Gastrocnemius medialis (tissue), 4 donors: ENCODE measurements around the gene DUOXA2. TPM values are rescaled to one million over a fixed set of nuclear protein-coding genes. Genes with fewer than 3 reads are reported as not detected.

ENCODE experiments used
- ATAC-seq, 2 donors: fragments of 150-250 bp; one replicate each; pipeline ENCODE4 v1.9.1; 2016
- DNase-seq, 2 donors: peaks; one replicate each; pipeline ENCODE4 v3.0.0-alpha.2; 2019
- H3K27ac ChIP-seq, 4 donors: fragments of 200-600 bp; sonication (generic); 1 replicate in 1 of 4; 2 replicates in 3 of 4; pipeline ENCODE4 v1.5.1; 2016 to 2018; ENCODE audit warnings: mild to moderate bottlenecking in 2 of 4, moderate library complexity in 1 of 4
- H3K27me3 ChIP-seq, 3 donors: fragments of 200-600 bp; sonication (generic) in 2 of 3; 1 replicate in 1 of 3; 2 replicates in 2 of 3; pipeline versions ENCODE4 v1.5.1 to v1.6.0; 2016 to 2019; ENCODE audit warnings: mild to moderate bottlenecking in 1 of 3, moderate library complexity in 1 of 3
- H3K36me3 ChIP-seq, 2 donors: fragments of 200-600 bp; sonication (generic) in 1 of 2; one replicate each; pipeline ENCODE4 v1.5.1; 2017 to 2018
- H3K4me1 ChIP-seq, 2 donors: fragments of 200-600 bp; sonication (generic) in 1 of 2; one replicate each; pipeline ENCODE4 v1.5.1; 2016 to 2017; ENCODE audit warnings: mild to moderate bottlenecking in 2 of 2
- H3K4me3 ChIP-seq, 4 donors: fragments of 200-600 bp; sonication (generic) in 3 of 4; 1 replicate in 1 of 4; 2 replicates in 3 of 4; pipeline ENCODE4 v1.5.1; 2016 to 2019; ENCODE audit warnings: mild to moderate bottlenecking in 2 of 4
- H3K9me3 ChIP-seq, 3 donors: fragments of 200-600 bp; sonication (generic) in 2 of 3; 1 replicate in 1 of 3; 2 replicates in 2 of 3; pipeline ENCODE4 v1.5.1; 2016 to 2019
- CTCF ChIP-seq, 5 experiments: fragments of 450-650 bp in 3 of 5; fragments of 200-600 bp in 2 of 5; sonication (generic) in 2 of 5; IDR thresholded peaks in 4 of 5; conservative IDR thresholded peaks in 1 of 5; 1 replicate in 4 of 5; 2 replicates in 1 of 5; pipeline ENCODE4 v1.5.1; 2016 to 2019; ENCODE audit warnings: antibody characterized with exemption in 5 of 5, mild to moderate bottlenecking in 3 of 5, moderate library complexity in 3 of 5
- POLR2A ChIP-seq, 2 donors: fragments of 450-650 bp; IDR thresholded peaks; one replicate each; pipeline ENCODE4 v1.6.1; 2017; ENCODE audit warnings: antibody characterized with exemption in 2 of 2, mild to moderate bottlenecking in 2 of 2, moderate library complexity in 2 of 2
- in situ Hi-C, 4 donors: fragments of 200-750 bp; cut with MboI; loops; one replicate each; pipeline versions ENCODE4 v1.15.0 to v1.8.0; 2017; ENCODE audit warnings: low sequenced_read_pairs in 4 of 4
- intact Hi-C: fragments of 100-400 bp; cut with DNase I; formaldehyde crosslinking; loops from one replicate; pipeline ENCODE4 v1.15.1; 2023; ENCODE audit warnings: low total_unique reads
- total RNA-seq, 4 donors: library from RNA; depleted of rRNA; stranded (reverse); fragments of >200 nt; gene quantifications; one replicate each; pipeline versions ENCODE4 v1.1.0 to v1.2.3, GENCODE V29; 2016

Gene DUOXA2
- total RNA-seq, 4 donors from 2014 or later = not detected

- Histone ChIP-seq H3K36me3 (no peaks in the 10 kb centered on the region), H3K27me3 (peaks cover 73 to 76% (median 75%) of the 10 kb centered on the region in 3 donors), H3K4me1 (peaks cover 7 to 15% of the 10 kb centered on the region in 2 donors), H3K4me3 (no peak overlapping the region), H3K9me3 (no peaks in the 10 kb centered on the region), H3K27ac (no peak overlapping the region)
- TF ChIP-seq CTCF (IDR thresholded peaks at IDR 0.05 in 4 of 5, conservative IDR thresholded peaks at IDR 0.05 in 1 of 5) (no peak), POLR2A (IDR thresholded peaks at IDR 0.05) (no peak)
- in situ Hi-C loops (no loop called here), intact Hi-C loops (no loop called here)
- no peak for ATAC-seq
- DNase-seq = no peak
Measured at GRCh38 chr15:45114751-45115085, 592 bp downstream of the DUOXA2 start.

- no peak overlapping the region for H3K4me3 ChIP-seq
- in situ Hi-C loops = no loop called here
- DNase-seq (no peak), ATAC-seq (no peak)
- peaks cover 66 to 70% (median 69%) of the 10 kb centered on the region in 3 donors for H3K27me3 ChIP-seq
- no peaks in the 10 kb centered on the region for H3K9me3 ChIP-seq
- no peaks in the 10 kb centered on the region for H3K36me3 ChIP-seq
- no peak for TF ChIP-seq CTCF (IDR thresholded peaks at IDR 0.05 in 4 of 5, conservative IDR thresholded peaks at IDR 0.05 in 1 of 5)
- TF ChIP-seq POLR2A (IDR thresholded peaks at IDR 0.05) = no peak
- intact Hi-C loops = no loop called here
- peaks cover 7 to 15% of the 10 kb centered on the region in 2 donors for H3K4me1 ChIP-seq
- H3K27ac ChIP-seq = no peak overlapping the region
Measured at GRCh38 chr15:45115312-45115820, 1.2 kb downstream of the DUOXA2 start.

- H3K4me1 ChIP-seq = peaks cover 7 to 15% of the 10 kb centered on the region in 2 donors
- intact Hi-C loops (no loop called here), in situ Hi-C loops (no loop called here)
- no peak overlapping the region for H3K27ac ChIP-seq
- no peak for TF ChIP-seq POLR2A (IDR thresholded peaks at IDR 0.05)
- TF ChIP-seq CTCF (IDR thresholded peaks at IDR 0.05 in 4 of 5, conservative IDR thresholded peaks at IDR 0.05 in 1 of 5) = no peak
- no peaks in the 10 kb centered on the region for H3K9me3 ChIP-seq
- H3K27me3 ChIP-seq = peaks cover 66 to 67% (median 67%) of the 10 kb centered on the region in 3 donors
- no peak overlapping the region for H3K4me3 ChIP-seq
- no peak for DNase-seq
- ATAC-seq = no peak
- H3K36me3 ChIP-seq = no peaks in the 10 kb centered on the region
Measured at GRCh38 chr15:45116006-45116481, 1.9 kb downstream of the DUOXA2 start.

- intact Hi-C loops (no loop called here), in situ Hi-C loops (no loop called here)
- Histone ChIP-seq H3K4me1 (peaks cover 7 to 15% of the 10 kb centered on the region in 2 donors), H3K27me3 (peaks cover 62 to 65% (median 62%) of the 10 kb centered on the region in 3 donors), H3K4me3 (peak overlapping the region in 1 of 4 donors; percentile 23), H3K36me3 (no peaks in the 10 kb centered on the region), H3K27ac (no peak overlapping the region), H3K9me3 (no peaks in the 10 kb centered on the region)
- ATAC-seq (no peak), DNase-seq (no peak)
- TF ChIP-seq CTCF (IDR thresholded peaks at IDR 0.05 in 4 of 5, conservative IDR thresholded peaks at IDR 0.05 in 1 of 5) (no peak), POLR2A (IDR thresholded peaks at IDR 0.05) (no peak)
Measured at GRCh38 chr15:45116482-45117307, 2.6 kb downstream of the DUOXA2 start.
